Fibroblast of lung (primary cell): ENCODE measurements around the gene NXNL2. TPM values are rescaled to one million over a fixed set of nuclear protein-coding genes. Genes with fewer than 3 reads are reported as not detected.

ENCODE experiments used
- DNase-seq, 2 donors: peaks; one replicate each; pipeline versions ENCODE4 v3.0.0 to v3.0.0-alpha.2; 2010; ENCODE audit warnings: low read depth in 2 of 2
- H2AFZ ChIP-seq: 2 replicates; pipeline ENCODE4 v1.5.1; 2012; ENCODE audit warnings: low read length, control low read depth, inconsistent platforms
- H3K27ac ChIP-seq: 2 replicates; pipeline ENCODE4 v1.5.1; 2011; ENCODE audit warnings: low read length, control low read depth; ENCODE audit not compliant: insufficient read depth
- H3K27me3 ChIP-seq: 2 replicates; pipeline ENCODE4 v1.5.1; 2011; ENCODE audit warnings: mild to moderate bottlenecking, low read length; ENCODE audit not compliant: control insufficient read depth, insufficient read depth
- H3K36me3 ChIP-seq: 2 replicates; pipeline ENCODE4 v1.5.1; 2011; ENCODE audit warnings: low read length; ENCODE audit not compliant: control insufficient read depth, insufficient read depth
- H3K4me1 ChIP-seq: 2 replicates; pipeline ENCODE4 v1.5.1; 2011; ENCODE audit warnings: low read length; ENCODE audit not compliant: control insufficient read depth, insufficient read depth; ENCODE audit errors: extremely low read depth
- H3K4me2 ChIP-seq: 2 replicates; pipeline ENCODE4 v1.5.1; 2011; ENCODE audit warnings: low read length, control low read depth; ENCODE audit not compliant: insufficient read depth; ENCODE audit errors: extremely low read depth
- H3K4me3 ChIP-seq, 4 experiments: fragments of 200-600 bp in 1 of 4; sonication (generic) in 1 of 4; replicated peaks in 1 of 4; 2 replicates each; pipeline ENCODE4 v1.5.1; 2011 to 2016; ENCODE audit warnings: low read length in 4 of 4, low read depth in 3 of 4, mild to moderate bottlenecking in 3 of 4, control low read depth in 2 of 4, inconsistent platforms in 1 of 4, mixed read lengths in 1 of 4; ENCODE audit not compliant: insufficient read depth in 1 of 4; ENCODE audit errors: control extremely low read depth in 1 of 4
- H3K79me2 ChIP-seq: 2 replicates; pipeline ENCODE4 v1.5.1; 2012; ENCODE audit warnings: mild to moderate bottlenecking, low read length, inconsistent platforms; ENCODE audit not compliant: control insufficient read depth, insufficient read depth
- H3K9ac ChIP-seq: 2 replicates; pipeline ENCODE4 v1.5.1; 2011; ENCODE audit warnings: mild to moderate bottlenecking, low read length, control low read depth; ENCODE audit not compliant: insufficient read depth
- H3K9me3 ChIP-seq: 2 replicates; pipeline ENCODE4 v1.5.1; 2012; ENCODE audit warnings: low read depth, low read length; ENCODE audit not compliant: control insufficient read depth, insufficient read depth
- H4K20me1 ChIP-seq: 2 replicates; pipeline ENCODE4 v1.5.1; 2011; ENCODE audit warnings: low read length; ENCODE audit not compliant: control insufficient read depth, insufficient read depth; ENCODE audit errors: extremely low read depth
- CTCF ChIP-seq, 2 donors: IDR thresholded peaks in 1 of 2; conservative IDR thresholded peaks in 1 of 2; 1 replicate in 1 of 2; 2 replicates in 1 of 2; pipeline ENCODE4 v1.5.1; 2011 to 2012; ENCODE audit warnings: low read length in 2 of 2, control low read depth in 1 of 2, inconsistent platforms in 1 of 2, low read depth in 1 of 2, mild to moderate bottlenecking in 1 of 2
- EZH2 ChIP-seq: IDR thresholded peaks from 2 replicates; pipeline ENCODE4 v1.5.1; 2012; ENCODE audit warnings: low read length, control low read depth, mild to moderate bottlenecking; ENCODE audit errors: missing control alignments
- polyA plus RNA-seq, 2 donors: library from polyadenylated mRNA; depleted of rRNA in 1 of 2; stranded (reverse) in 1 of 2; unstranded in 1 of 2; fragments of >200 nt; gene quantifications; 2 replicates each; pipeline ENCODE4 v1.2.1, GENCODE V29; 2011 to 2012; ENCODE audit warnings: missing spikeins in 1 of 2
- total RNA-seq: library from RNA; depleted of rRNA; stranded (reverse); fragments of >200 nt; gene quantifications from 2 replicates; pipeline ENCODE4 v1.2.1, GENCODE V29; 2014

The NXNL2 gene
- total and polyA plus RNA-seq, 2 donors (not counting 1 experiment from before 2014, with no cell fraction given) = 0.50 to 1.3 TPM

- H3K36me3 ChIP-seq = no peaks in the 10 kb centered on the region
- H2AFZ ChIP-seq = no peak overlapping the region
- no peak overlapping the region for H3K4me3 ChIP-seq
- no peaks in the 10 kb centered on the region for H3K27me3 ChIP-seq
- H3K9ac ChIP-seq = no peak overlapping the region
- no peak overlapping the region for H3K27ac ChIP-seq
- peak in 1 of 2 donors; percentile 24 for DNase-seq
- H3K79me2 ChIP-seq = no peaks in the 10 kb centered on the region
- no peaks in the 10 kb centered on the region for H3K9me3 ChIP-seq
- H3K4me2 ChIP-seq = no peak overlapping the region
- H4K20me1 ChIP-seq = no peaks in the 10 kb centered on the region
- H3K4me1 ChIP-seq = no peaks in the 10 kb centered on the region
- peak in 1 of 2 donors; percentile 15 for TF ChIP-seq CTCF (conservative IDR thresholded peaks at IDR 0.05 in 1 of 2, IDR thresholded peaks at IDR 0.05 in 1 of 2; ENCODE audit: low read depth in 1 of 2, low read length in 2 of 2)
- TF ChIP-seq EZH2 = no peak
Measured at GRCh38 chr9:88559661-88560060, 24.7 kb downstream of the NXNL2 start.

DNA sequence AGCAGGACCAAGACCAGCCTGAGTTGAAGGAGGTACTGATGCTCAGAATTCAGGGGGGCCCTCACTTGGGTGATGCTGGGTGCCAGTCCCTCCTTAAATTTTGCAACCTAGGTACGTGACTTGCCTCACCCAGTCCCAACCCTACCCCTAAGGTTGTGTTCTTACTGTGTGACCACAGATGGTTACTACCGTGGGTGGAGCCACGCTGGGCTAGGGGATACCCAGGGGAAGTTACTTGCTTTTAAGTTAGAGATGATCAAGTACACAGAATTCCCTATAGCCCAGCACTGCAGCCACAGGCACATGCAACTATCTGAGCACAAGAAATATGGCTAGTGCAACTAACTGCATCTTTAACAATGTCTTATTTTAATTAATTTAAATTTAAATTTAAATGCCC is 32.9 kb downstream of the NXNL2 start:
- Histone ChIP-seq H3K4me3 (no peak overlapping the region), H3K4me2 (no peak overlapping the region), H3K36me3 (no peaks in the 10 kb centered on the region), H3K79me2 (no peaks in the 10 kb centered on the region), H3K9ac (no peak overlapping the region), H2AFZ (no peak overlapping the region), H3K27ac (no peak overlapping the region), H4K20me1 (no peaks in the 10 kb centered on the region), H3K9me3 (no peaks in the 10 kb centered on the region), H3K27me3 (no peaks in the 10 kb centered on the region), H3K4me1 (no peaks in the 10 kb centered on the region)
- TF ChIP-seq EZH2 = no peak
- no peak for TF ChIP-seq CTCF (conservative IDR thresholded peaks at IDR 0.05 in 1 of 2, IDR thresholded peaks at IDR 0.05 in 1 of 2; ENCODE audit: low read depth in 1 of 2, low read length in 2 of 2)
- DNase-seq = no peak

DNA sequence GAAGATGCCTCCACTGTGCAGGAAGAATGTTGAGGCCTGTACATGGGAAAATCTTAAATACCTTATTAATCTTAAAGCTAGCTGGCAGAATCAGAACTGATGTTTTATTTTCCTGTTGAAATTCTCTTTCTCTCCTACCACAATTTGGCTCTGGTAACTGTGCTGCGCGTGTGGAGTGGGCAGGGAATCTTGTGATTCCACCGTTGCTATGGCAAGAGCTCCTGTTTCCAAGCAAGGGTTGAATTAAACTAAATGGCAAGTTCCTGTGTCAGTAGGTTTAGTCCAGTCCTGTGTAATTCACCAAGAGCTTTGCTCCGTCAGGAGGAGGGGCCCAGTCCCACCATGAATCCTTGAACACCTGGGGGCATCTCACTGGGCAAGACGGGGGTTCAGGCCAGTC is 36.4 kb downstream of the NXNL2 start:
- H3K36me3 ChIP-seq = no peaks in the 10 kb centered on the region
- no peaks in the 10 kb centered on the region for H3K4me1 ChIP-seq
- H3K9me3 ChIP-seq = no peaks in the 10 kb centered on the region
- no peak overlapping the region for H2AFZ ChIP-seq
- no peak overlapping the region for H3K9ac ChIP-seq
- H3K79me2 ChIP-seq = no peaks in the 10 kb centered on the region
- no peak for TF ChIP-seq EZH2
- TF ChIP-seq CTCF (conservative IDR thresholded peaks at IDR 0.05 in 1 of 2, IDR thresholded peaks at IDR 0.05 in 1 of 2; ENCODE audit: low read depth in 1 of 2, low read length in 2 of 2) = no peak
- H3K27me3 ChIP-seq = no peaks in the 10 kb centered on the region
- H3K4me2 ChIP-seq = no peak overlapping the region
- no peak overlapping the region for H3K4me3 ChIP-seq
- no peak overlapping the region for H3K27ac ChIP-seq
- peak in 1 of 2 donors; percentile 21 for DNase-seq
- no peaks in the 10 kb centered on the region for H4K20me1 ChIP-seq
